Measurements from ENCODE around the gene NACC2.

NACC2 gene

DNA sequence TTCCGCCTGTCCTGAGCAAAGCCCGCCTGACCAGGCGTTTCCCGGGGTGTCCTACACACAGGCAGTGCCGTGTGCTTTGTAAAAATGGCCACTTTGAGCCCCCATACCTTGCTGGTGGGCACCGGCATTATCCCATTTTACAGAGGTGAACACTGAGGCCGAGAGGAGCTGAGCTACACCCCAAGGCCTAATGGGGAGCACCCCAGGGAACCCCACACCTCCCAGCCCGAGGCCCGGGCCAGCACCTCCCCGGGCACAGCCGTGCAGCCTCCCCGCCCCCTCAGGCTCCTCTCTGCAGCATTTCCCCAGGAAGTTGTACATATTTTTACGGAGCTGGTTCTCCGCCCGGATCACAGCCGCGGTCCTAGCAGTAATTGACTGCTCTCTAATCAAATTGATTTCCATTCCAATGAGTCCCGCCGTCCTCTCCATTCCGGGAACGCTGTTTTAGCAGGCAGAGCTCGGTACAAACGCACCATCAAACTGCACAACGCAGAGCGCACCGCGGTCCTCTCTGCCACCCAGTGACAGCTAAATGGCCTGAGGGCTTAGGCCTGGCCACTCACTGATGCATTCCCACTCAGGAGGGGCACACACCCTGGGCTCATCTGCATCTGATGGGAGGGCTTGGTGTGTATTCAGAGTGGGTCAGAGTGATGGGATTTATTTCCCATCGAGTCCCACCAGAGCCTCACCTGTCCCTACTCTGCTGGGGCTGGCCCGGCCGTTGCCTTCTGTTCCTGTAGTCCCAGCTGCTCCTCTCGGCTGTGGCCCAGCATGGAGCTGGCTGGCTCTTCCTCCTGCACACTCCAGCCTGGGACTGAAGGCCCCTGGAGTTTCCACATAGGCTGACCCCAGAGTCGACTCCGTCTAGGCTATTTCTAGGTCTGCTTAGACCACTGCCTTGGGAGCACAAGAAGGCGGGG, 97.7 kb downstream of the NACC2 start:
- TF ChIP-seq, protein P1, sequence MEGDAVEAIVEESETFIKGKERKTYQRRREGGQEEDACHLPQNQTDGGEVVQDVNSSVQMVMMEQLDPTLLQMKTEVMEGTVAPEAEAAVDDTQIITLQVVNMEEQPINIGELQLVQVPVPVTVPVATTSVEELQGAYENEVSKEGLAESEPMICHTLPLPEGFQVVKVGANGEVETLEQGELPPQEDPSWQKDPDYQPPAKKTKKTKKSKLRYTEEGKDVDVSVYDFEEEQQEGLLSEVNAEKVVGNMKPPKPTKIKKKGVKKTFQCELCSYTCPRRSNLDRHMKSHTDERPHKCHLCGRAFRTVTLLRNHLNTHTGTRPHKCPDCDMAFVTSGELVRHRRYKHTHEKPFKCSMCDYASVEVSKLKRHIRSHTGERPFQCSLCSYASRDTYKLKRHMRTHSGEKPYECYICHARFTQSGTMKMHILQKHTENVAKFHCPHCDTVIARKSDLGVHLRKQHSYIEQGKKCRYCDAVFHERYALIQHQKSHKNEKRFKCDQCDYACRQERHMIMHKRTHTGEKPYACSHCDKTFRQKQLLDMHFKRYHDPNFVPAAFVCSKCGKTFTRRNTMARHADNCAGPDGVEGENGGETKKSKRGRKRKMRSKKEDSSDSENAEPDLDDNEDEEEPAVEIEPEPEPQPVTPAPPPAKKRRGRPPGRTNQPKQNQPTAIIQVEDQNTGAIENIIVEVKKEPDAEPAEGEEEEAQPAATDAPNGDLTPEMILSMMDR (conservative IDR thresholded peaks at IDR 0.05; ENCODE audit: control insufficient read depth, insufficient read depth, low read depth, low read length) = no peak
- no peak overlapping the region for H3K4me3 ChIP-seq (ENCODE audit: control insufficient read depth, low read depth, low read length)
- DNase-seq (ENCODE audit: low read depth) = no peak

DNA sequence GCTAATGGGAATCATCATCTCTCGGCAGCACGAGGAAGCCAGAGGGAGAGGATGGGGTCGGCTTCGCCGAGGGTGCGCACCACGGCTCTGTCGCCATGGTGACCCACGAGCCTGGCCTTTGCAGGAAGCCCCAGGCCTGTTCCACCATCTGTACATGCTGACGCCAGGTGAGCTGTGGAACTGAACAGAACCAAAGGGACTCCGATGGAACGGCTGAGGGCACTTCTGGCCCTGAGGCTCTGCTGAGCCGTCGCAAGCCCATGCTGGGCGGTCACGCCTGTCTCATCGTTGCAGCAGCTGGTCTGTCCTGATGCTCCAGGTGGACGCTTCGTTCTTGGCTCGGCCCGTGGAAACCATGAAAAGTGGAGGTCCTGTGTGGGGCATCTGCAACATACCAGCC, 99.3 kb downstream of the NACC2 start:
- no peak for DNase-seq (ENCODE audit: low read depth)
- TF ChIP-seq, protein P1 (conservative IDR thresholded peaks at IDR 0.05; ENCODE audit: control insufficient read depth, insufficient read depth, low read depth, low read length) = no peak
- H3K4me3 ChIP-seq (ENCODE audit: control insufficient read depth, low read depth, low read length) = no peak overlapping the region

DNA sequence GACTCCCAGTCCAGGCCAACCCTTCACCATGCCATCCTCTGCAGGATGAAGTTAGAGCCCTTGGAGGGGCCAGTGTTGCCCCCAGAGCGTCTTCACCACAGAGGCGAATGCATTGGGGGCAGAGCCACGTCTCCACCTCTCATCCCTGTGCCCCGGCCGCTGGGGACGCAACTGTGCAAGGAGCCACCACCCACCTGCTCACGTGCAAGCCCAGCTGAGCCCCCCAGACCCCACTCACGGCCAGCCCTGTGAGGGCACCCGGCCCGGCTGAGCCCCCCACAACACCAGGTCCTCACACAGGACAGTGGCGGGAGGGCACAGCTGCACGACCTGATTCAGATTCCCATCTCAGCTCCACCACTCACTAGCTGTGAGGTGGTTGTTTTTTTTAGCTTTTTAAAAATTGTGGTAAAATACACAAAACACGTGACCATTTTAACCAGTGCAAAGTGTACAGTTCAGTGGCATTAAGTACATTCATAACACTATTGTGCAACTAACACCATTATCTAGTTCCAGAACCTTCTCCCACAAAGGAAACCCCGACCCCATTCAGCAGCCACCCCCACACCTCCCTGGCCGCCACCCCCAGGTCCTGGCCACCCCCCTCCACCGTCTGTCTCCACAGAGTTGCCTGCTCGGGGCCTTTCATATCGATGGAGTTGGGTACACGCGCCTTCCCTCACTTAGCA, 100.4 kb downstream of the NACC2 start:
- peak; percentile 17 for DNase-seq (ENCODE audit: low read depth)
- H3K4me3 ChIP-seq (ENCODE audit: control insufficient read depth, low read depth, low read length) = no peak overlapping the region
- TF ChIP-seq, protein P1 (conservative IDR thresholded peaks at IDR 0.05; ENCODE audit: control insufficient read depth, insufficient read depth, low read depth, low read length) = no peak

DNA sequence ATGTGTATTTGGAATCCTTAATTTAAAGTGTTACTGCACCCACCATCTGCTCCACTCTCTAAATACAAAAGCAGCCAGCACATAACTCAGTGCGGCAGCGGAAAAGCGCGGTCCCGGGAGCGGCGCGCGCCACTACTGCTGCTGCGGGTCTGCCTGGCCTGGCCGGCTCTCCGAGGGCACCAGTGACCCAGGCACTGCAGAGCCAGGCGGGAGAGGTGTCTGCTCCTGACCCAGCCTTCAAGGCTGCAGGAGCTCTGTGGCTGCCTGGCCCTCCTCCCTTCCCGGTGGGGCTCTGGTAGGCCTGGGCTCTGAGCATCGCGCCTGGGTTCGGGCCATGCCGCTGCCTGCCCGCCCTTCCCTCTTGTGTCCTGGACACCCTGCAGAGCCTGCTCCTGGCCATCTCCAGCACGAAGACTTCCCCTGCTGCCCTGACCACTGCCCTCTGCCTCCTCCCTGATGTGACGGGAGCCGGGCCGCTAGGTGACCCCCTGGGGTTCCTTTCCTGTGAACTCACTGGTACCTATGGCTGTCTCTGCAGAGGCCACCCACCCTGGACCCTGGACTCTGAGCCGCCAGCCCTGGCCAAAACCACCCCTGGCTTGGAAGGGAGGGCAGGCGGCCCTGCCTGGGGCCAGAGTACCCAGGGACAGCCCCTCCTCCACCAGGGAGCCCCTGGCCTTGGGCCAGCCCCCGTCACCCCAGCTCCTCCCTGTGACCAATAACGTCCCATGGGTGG, 101.2 kb downstream of the NACC2 start:
- no peak overlapping the region for H3K4me3 ChIP-seq (ENCODE audit: control insufficient read depth, low read depth, low read length)
- TF ChIP-seq, protein P1 (conservative IDR thresholded peaks at IDR 0.05; ENCODE audit: control insufficient read depth, insufficient read depth, low read depth, low read length) = no peak
- DNase-seq (ENCODE audit: low read depth) = no peak

DNA sequence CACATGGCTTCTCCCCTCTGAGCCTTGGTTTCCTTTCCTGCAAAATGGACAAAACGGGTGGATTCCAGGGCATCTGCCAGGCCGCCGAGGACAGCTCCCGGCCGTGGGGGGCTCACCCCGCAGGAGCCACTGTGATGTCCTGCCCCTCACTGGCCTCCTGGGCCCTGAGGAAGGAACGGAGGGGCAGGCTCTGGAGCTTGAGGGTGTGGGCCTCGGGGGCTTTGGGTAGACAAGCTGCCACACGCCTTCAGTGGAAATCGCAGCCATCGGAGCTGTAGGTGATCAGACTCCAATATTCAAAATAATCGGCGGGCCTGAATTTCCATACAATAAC, 101.7 kb downstream of the NACC2 start:
- no peak for DNase-seq (ENCODE audit: low read depth)
- no peak overlapping the region for H3K4me3 ChIP-seq (ENCODE audit: control insufficient read depth, low read depth, low read length)
- TF ChIP-seq, protein P1 (conservative IDR thresholded peaks at IDR 0.05; ENCODE audit: control insufficient read depth, insufficient read depth, low read depth, low read length) = no peak

DNA sequence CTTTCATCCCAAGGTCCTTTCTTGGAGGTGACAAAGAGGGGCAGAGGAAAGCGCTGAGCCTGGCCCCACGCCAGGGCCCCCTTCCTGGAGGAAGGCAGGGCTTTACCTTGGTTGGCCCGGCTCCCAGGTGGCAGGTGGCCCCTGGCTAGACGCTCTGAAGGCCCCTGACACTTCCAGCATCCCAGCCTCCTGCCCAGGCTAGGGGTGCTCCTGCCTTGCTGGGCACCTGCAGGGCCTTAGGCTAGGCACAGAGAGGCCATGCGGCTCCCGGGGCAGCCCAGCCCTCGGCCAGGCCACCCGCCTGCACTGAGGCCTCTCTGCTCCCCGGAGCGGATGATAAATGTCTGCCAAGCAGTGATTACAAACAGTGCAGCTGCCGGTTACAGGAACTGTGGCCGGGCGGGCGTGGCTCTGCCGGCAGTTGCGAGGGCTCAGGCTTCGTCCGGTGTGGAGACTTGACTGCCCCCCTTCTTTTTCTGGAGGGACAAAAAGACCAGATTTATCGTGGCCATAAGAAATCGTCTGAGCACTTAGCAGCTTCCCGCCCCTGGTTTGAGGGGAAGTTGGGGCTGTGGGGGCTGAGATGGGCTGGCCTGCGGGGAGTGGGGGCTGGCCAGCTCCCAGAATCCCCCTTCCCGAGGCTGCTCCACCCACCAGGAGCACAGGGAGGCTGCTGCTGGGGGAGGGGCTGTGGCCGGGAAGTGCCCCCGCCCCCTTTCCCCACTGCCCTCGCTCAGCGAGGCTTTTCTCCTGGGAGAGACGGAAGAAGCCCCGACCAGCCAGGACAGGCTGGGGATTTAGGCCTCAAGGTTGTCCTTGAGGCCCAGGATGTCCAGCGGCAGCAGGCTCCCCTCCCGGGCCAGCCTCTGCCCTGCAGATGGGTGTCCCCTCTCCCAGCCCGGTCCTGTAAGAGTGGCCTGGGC, 102.3 kb downstream of the NACC2 start:
- H3K4me3 ChIP-seq (ENCODE audit: control insufficient read depth, low read depth, low read length) = peak overlapping the region; percentile 9
- DNase-seq (ENCODE audit: low read depth) = peak; percentile 78
- TF ChIP-seq, protein P1 (conservative IDR thresholded peaks at IDR 0.05; ENCODE audit: control insufficient read depth, insufficient read depth, low read depth, low read length) = no peak

Data from fibroblast of mammary gland (primary cell).